Urinary bladder (tissue), 4 donors: Measurements from ENCODE around the gene RPEL1. TPM values are rescaled to one million over a fixed set of nuclear protein-coding genes. Genes with fewer than 3 reads are reported as not detected.

ENCODE experiments used
- DNase-seq: peaks from one replicate; pipeline ENCODE4 v3.0.0-alpha.2; 2015; ENCODE audit errors: extremely low spot score
- H3K27ac ChIP-seq: one replicate; pipeline ENCODE4 v1.5.1; 2013; ENCODE audit warnings: low read depth, mild to moderate bottlenecking, moderate library complexity
- H3K36me3 ChIP-seq: one replicate; pipeline ENCODE4 v1.6.1; 2013; ENCODE audit warnings: mild to moderate bottlenecking, moderate library complexity; ENCODE audit not compliant: insufficient read depth
- H3K4me1 ChIP-seq: one replicate; pipeline ENCODE4 v1.6.1; 2013; ENCODE audit warnings: mild to moderate bottlenecking, moderate library complexity; ENCODE audit not compliant: insufficient read depth
- H3K4me3 ChIP-seq: one replicate; pipeline ENCODE4 v1.5.1; 2013; ENCODE audit warnings: low read depth, low read length
- WGBS: extraction: QIAGEN DNeasy Blood & Tissue Kit; methylation state at CpG from one replicate; pipeline ENCODE4 v1.1.7; 2013; 5-methylcytosine and 5-hydroxymethylcytosine counted together
- polyA plus RNA-seq: library from polyadenylated mRNA; stranded (reverse); fragments of 200-250 nt; gene quantifications from one replicate; pipeline ENCODE4 v1.2.3, GENCODE V29; 2013
- total RNA-seq: library from RNA; depleted of rRNA; stranded (reverse); fragments of >200 nt; gene quantifications from one replicate; pipeline ENCODE4 v1.2.3, GENCODE V29; 2014
- donor health status: healthy with polysubstance abuse.
- donor health status: healthy.

Gene RPEL1
- total and polyA plus RNA-seq, 2 donors = 0.08 TPM; not detected in 1

GRCh38 chr10:103278537-103278823 lies 32.8 kb downstream of the RPEL1 start:
- no peak overlapping the region for H3K27ac ChIP-seq
- no peaks in the 10 kb centered on the region for H3K4me1 ChIP-seq
- no peak overlapping the region for H3K4me3 ChIP-seq
- H3K36me3 ChIP-seq = no peaks in the 10 kb centered on the region
- DNase-seq = no peak
- 32% methylated on average over 12 of the region's 12 CpGs for WGBS

GRCh38 chr10:103278862-103279298 lies 33.2 kb downstream of the RPEL1 start:
- WGBS = 2% methylated on average over 11 of the region's 11 CpGs
- H3K4me3 ChIP-seq = no peak overlapping the region
- H3K36me3 ChIP-seq = no peaks in the 10 kb centered on the region
- no peaks in the 10 kb centered on the region for H3K4me1 ChIP-seq
- no peak overlapping the region for H3K27ac ChIP-seq
- DNase-seq = no peak

GRCh38 chr10:103280031-103280430 lies 34.3 kb downstream of the RPEL1 start:
- DNase-seq = no peak
- H3K4me1 ChIP-seq = no peaks in the 10 kb centered on the region
- no peak overlapping the region for H3K27ac ChIP-seq
- 77% methylated on average over 3 of the region's 3 CpGs for WGBS
- H3K4me3 ChIP-seq = no peak overlapping the region
- H3K36me3 ChIP-seq = no peaks in the 10 kb centered on the region

- WGBS = 90% methylated on average over 2 of the region's 2 CpGs
- DNase-seq = no peak
Observed at GRCh38 chr10:103280506-103280905, 34.8 kb downstream of the RPEL1 start.

GRCh38 chr10:103281753-103282152 lies 36.1 kb downstream of the RPEL1 start:
- no peak overlapping the region for H3K4me3 ChIP-seq
- H3K36me3 ChIP-seq = no peaks in the 10 kb centered on the region
- WGBS = 2% methylated on average over 14 of the region's 14 CpGs
- no peaks in the 10 kb centered on the region for H3K4me1 ChIP-seq
- DNase-seq = no peak
- H3K27ac ChIP-seq = no peak overlapping the region

More at GRCh38 chr10:103280506-103280905, 34.8 kb downstream of the RPEL1 start:
- Histone ChIP-seq H3K27ac (no peak overlapping the region), H3K4me3 (no peak overlapping the region), H3K4me1 (no peaks in the 10 kb centered on the region), H3K36me3 (no peaks in the 10 kb centered on the region)

GRCh38 chr10:103282961-103283360 lies 37.3 kb downstream of the RPEL1 start:
- WGBS = 38% methylated on average over 1 of the region's 1 CpG
- Histone ChIP-seq H3K4me1 (no peaks in the 10 kb centered on the region), H3K4me3 (no peak overlapping the region), H3K36me3 (no peaks in the 10 kb centered on the region), H3K27ac (no peak overlapping the region)
- no peak for DNase-seq

GRCh38 chr10:103284170-103284569 lies 38.5 kb downstream of the RPEL1 start:
- no peaks in the 10 kb centered on the region for H3K4me1 ChIP-seq
- 66% methylated on average over 11 of the region's 11 CpGs for WGBS
- no peak overlapping the region for H3K4me3 ChIP-seq
- no peak for DNase-seq
- no peaks in the 10 kb centered on the region for H3K36me3 ChIP-seq
- H3K27ac ChIP-seq = no peak overlapping the region

- H3K4me1 ChIP-seq = no peaks in the 10 kb centered on the region
- no peak for DNase-seq
- 75% methylated on average over 5 of the region's 5 CpGs for WGBS
- no peak overlapping the region for H3K27ac ChIP-seq
- no peak overlapping the region for H3K4me3 ChIP-seq
- H3K36me3 ChIP-seq = no peaks in the 10 kb centered on the region
Observed at GRCh38 chr10:103287992-103288391, 42.3 kb downstream of the RPEL1 start.

GRCh38 chr10:103291588-103291987 lies 45.9 kb downstream of the RPEL1 start:
- Histone ChIP-seq H3K4me1 (no peaks in the 10 kb centered on the region), H3K27ac (no peak overlapping the region), H3K36me3 (no peaks in the 10 kb centered on the region), H3K4me3 (no peak overlapping the region)
- 82% methylated on average over 4 of the region's 4 CpGs for WGBS
- no peak for DNase-seq

- no peak for DNase-seq
- H3K4me3 ChIP-seq = no peak overlapping the region
- no peak overlapping the region for H3K27ac ChIP-seq
- H3K4me1 ChIP-seq = no peaks in the 10 kb centered on the region
- 46% methylated on average over 2 of the region's 2 CpGs for WGBS
- H3K36me3 ChIP-seq = no peaks in the 10 kb centered on the region
Observed at GRCh38 chr10:103295374-103296015, 49.8 kb downstream of the RPEL1 start.

Other genes starting within 250 kb of the RPEL1 start
- 162 TPM for gene NT5C2, start 52.6 kb upstream of the RPEL1 start, total RNA-seq
- 51.5 TPM for gene NT5C2, start 52.6 kb upstream of the RPEL1 start, polyA plus RNA-seq
- 5.8 TPM for gene INA, start 31.3 kb downstream of the RPEL1 start, total RNA-seq
- gene INA, start 31.3 kb downstream of the RPEL1 start, polyA plus RNA-seq = 2.4 TPM
- gene PCGF6, start 105.3 kb downstream of the RPEL1 start, total RNA-seq = 14.9 TPM
- 10.1 TPM for gene PCGF6, start 105.3 kb downstream of the RPEL1 start, polyA plus RNA-seq
- gene TAF5, start 122.1 kb downstream of the RPEL1 start, total RNA-seq = 8.7 TPM
- gene TAF5, start 122.1 kb downstream of the RPEL1 start, polyA plus RNA-seq = 3.0 TPM
- gene ATP5MK, start 150.6 kb downstream of the RPEL1 start, total RNA-seq = 231 TPM
- 456 TPM for gene ATP5MK, start 150.6 kb downstream of the RPEL1 start, polyA plus RNA-seq
- gene PDCD11, start 150.7 kb downstream of the RPEL1 start, total RNA-seq = 19.7 TPM
- gene PDCD11, start 150.7 kb downstream of the RPEL1 start, polyA plus RNA-seq = 14.9 TPM
- 17.4 TPM for gene CALHM2, start 206.5 kb downstream of the RPEL1 start, total RNA-seq
- gene CALHM2, start 206.5 kb downstream of the RPEL1 start, polyA plus RNA-seq = 68.5 TPM
- gene CALHM1, start 213.0 kb downstream of the RPEL1 start, total RNA-seq = not detected
- not detected for gene CALHM1, start 213.0 kb downstream of the RPEL1 start, polyA plus RNA-seq
- not detected for gene CALHM3, start 233.4 kb downstream of the RPEL1 start, total RNA-seq
- gene CALHM3, start 233.4 kb downstream of the RPEL1 start, polyA plus RNA-seq = not detected
- gene NEURL1, start 247.8 kb downstream of the RPEL1 start, total RNA-seq = 5.2 TPM
- gene NEURL1, start 247.8 kb downstream of the RPEL1 start, polyA plus RNA-seq = 27.8 TPM